Activated CD8-positive, alpha-beta memory T cell treated with anti-CD3 and anti-CD28 coated beads, Interleukin-2, amount 10 ng/mL, durations not matched to agents 7 days and 5 days (primary cell): ENCODE measurements around the gene FCHO1. TPM values are rescaled to one million over a fixed set of nuclear protein-coding genes. Genes with fewer than 3 reads are reported as not detected.

Experiments used
- ATAC-seq: fragments of 150-1000 bp; cut with Tn5 transposase; one replicate; pipeline ENCODE4 v1.10.0; 2021; ENCODE audit warnings: moderate library complexity
- CTCF ChIA-PET: fragments of 350-600 bp; sonication (Branson Sonifier 250); formaldehyde crosslinking; loops from one replicate; lab custom pipeline; 2021; ENCODE audit warnings: antibody characterized with exemption; lab: Charles Lee
- DNase-seq: peaks from one replicate; pipeline ENCODE4 v3.0.0-alpha.2; 2020
- H3K27ac Mint-ChIP-seq: one replicate; pipeline ENCODE4 v1.8.0; 2021; ENCODE audit warnings: mild to moderate bottlenecking, mixed read lengths
- H3K27me3 Mint-ChIP-seq: one replicate; pipeline ENCODE4 v1.8.0; 2021; ENCODE audit warnings: mixed read lengths
- H3K36me3 Mint-ChIP-seq: one replicate; pipeline ENCODE4 v1.8.0; 2021; ENCODE audit warnings: mild to moderate bottlenecking, mixed read lengths
- H3K4me1 Mint-ChIP-seq: one replicate; pipeline ENCODE4 v1.8.0; 2021; ENCODE audit warnings: mixed read lengths
- H3K4me3 Mint-ChIP-seq: one replicate; pipeline ENCODE4 v1.8.0; 2021; ENCODE audit warnings: mild to moderate bottlenecking, moderate library complexity, mixed read lengths
- H3K9me3 Mint-ChIP-seq: one replicate; pipeline ENCODE4 v1.8.0; 2022; ENCODE audit warnings: low read depth, mixed read lengths
- total RNA-seq, 2 experiments: library from RNA; stranded (reverse); gene quantifications; one replicate each; pipeline ENCODE4 v1.2.3, GENCODE V29; 2021

The FCHO1 gene
- total RNA-seq, 2 experiments from 2014 or later, result 58.4 to 70.6 TPM

DNA sequence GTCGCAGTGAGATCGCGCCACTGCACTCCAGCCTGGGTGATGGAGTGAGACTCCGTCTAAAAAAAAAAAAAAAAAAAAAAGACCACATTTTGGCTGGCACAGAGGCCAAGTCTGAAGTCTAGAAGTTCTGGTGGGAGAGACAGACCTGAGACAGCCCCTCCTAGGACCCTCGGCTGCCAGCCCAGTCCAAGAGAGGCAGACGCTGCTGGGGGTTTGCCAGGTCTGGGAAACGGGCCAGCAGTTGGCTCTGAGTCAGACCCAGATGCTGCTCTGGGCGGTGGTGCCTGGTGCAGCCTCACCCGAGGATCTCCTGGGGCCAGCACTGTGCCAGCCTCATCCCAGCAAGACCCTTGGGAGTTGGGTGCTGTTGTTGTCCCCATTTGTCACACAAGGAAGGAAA, 5.8 kb downstream of the FCHO1 start:
- H3K4me1 Mint-ChIP-seq, result peaks cover 32% of the 10 kb centered on the region
- peaks cover 47% of the 10 kb centered on the region for H3K36me3 Mint-ChIP-seq
- H3K9me3 Mint-ChIP-seq, result no peaks in the 10 kb centered on the region
- DNase-seq (no peak), ATAC-seq (no peak)
- CTCF ChIA-PET, result interaction anchor here (0.7 to 2.1 kb wide), 2 partner anchors 18 to 186 kb away, joined by 4 to 8 read pairs; no protein-coding TSS in a partner anchor
- H3K27me3 Mint-ChIP-seq, result no peaks in the 10 kb centered on the region
- no peak overlapping the region for H3K4me3 Mint-ChIP-seq
- H3K27ac Mint-ChIP-seq, result no peak overlapping the region

GRCh38 chr19:17758515-17758914, 7.2 kb downstream of the FCHO1 start:
- Mint-ChIP-seq H3K27ac (no peak overlapping the region), H3K4me1 (peaks cover 27% of the 10 kb centered on the region), H3K9me3 (no peaks in the 10 kb centered on the region), H3K36me3 (peaks cover 55% of the 10 kb centered on the region), H3K27me3 (no peaks in the 10 kb centered on the region), H3K4me3 (no peak overlapping the region)
- DNase-seq, result no peak
- CTCF ChIA-PET, result no interaction called here
- no peak for ATAC-seq

DNA sequence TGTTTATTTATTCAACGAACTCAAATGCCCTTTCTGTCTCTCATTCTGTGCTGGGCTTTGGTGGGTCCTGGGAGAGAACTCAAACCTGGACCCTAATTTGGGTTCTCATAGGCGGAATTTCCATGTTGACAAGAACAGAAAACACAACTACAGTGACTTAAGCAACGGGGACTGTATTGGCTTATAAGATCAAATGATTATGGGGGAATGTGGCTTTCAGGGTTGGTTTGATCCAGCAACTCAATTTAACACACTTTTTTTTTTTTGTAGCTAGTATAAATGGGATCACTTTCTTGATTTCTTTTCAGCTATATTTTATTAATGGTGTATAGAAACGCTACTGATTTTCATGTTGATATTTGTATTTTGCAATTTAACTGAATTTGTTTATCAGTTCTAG, 9.9 kb downstream of the FCHO1 start:
- CTCF ChIA-PET, result interaction anchor here (1.3 to 2.9 kb wide), 2 partner anchors 13 to 58 kb away, joined by 5 to 9 read pairs; no protein-coding TSS in a partner anchor
- Mint-ChIP-seq H3K27me3 (no peaks in the 10 kb centered on the region), H3K36me3 (peaks cover 55% of the 10 kb centered on the region)

GRCh38 chr19:17762505-17763229, 11.4 kb downstream of the FCHO1 start:
- Mint-ChIP-seq H3K9me3 (no peaks in the 10 kb centered on the region), H3K27me3 (no peaks in the 10 kb centered on the region), H3K36me3 (peaks cover 50% of the 10 kb centered on the region), H3K27ac (no peak overlapping the region), H3K4me3 (no peak overlapping the region), H3K4me1 (peaks cover 8% of the 10 kb centered on the region)
- DNase-seq, result no peak
- CTCF ChIA-PET, result interaction anchor here (0.7 to 2.9 kb wide), 3 partner anchors 11 to 97 kb away, joined by 3 to 9 read pairs (median 5); partner anchors contain the start of genes FCHO1 and RPL18A
- ATAC-seq, result no peak

More for the DNA sequence above, 9.9 kb downstream of the FCHO1 start:
- no peak for ATAC-seq
- Mint-ChIP-seq H3K4me1 (peaks cover 11% of the 10 kb centered on the region), H3K4me3 (no peak overlapping the region), H3K27ac (no peak overlapping the region), H3K9me3 (no peaks in the 10 kb centered on the region)
- no peak for DNase-seq

DNA sequence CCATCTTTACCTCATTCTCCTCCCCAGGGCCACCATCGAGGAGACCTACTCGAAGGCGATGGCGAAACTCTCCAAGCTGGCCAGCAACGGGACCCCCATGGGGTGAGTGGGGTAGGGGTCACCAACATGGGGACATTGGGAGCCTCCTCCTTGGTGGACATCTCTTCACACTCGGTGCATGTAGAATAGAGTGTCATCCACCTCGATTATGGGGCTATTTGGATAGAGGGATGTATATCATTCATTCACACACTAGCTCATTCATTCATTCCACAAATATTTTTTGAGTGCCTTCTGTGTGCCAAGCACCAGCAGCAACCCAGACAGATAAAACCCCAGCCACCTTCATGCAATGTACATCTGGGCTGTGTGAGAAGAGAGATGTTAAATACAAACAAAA, 13.1 kb downstream of the FCHO1 start:
- no peak overlapping the region for H3K4me3 Mint-ChIP-seq
- peaks cover 4% of the 10 kb centered on the region for H3K4me1 Mint-ChIP-seq
- no peaks in the 10 kb centered on the region for H3K9me3 Mint-ChIP-seq
- DNase-seq (no peak), ATAC-seq (no peak)
- no peak overlapping the region for H3K27ac Mint-ChIP-seq
- CTCF ChIA-PET, result no interaction called here
- no peaks in the 10 kb centered on the region for H3K27me3 Mint-ChIP-seq
- peaks cover 44% of the 10 kb centered on the region for H3K36me3 Mint-ChIP-seq

DNA sequence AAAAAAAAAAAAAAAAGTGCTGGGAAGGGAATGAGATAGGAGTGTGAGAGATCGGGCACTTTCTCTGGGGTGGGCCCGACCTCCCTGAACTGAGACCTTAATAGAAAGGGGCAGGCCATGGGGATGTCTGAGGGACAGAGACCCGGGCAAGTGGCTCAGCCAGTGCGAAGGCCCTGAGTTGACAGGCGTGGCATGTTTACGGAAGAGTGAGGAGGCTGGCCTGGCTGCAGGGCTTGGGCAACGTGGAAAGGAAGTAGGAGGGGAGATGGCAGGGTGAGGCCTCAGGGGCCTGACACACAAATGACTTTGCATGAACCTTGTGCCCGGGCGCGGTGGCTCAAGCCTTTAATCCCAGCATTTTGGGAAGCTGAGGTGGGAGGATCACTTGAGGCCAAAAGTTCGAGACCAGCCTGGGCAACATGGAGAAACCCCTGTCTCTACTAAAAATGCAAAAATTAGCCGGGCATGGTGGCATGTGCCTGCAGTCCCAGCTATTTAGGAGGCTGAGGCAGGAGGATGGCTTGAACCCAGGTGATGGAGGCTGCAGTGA, 13.9 kb downstream of the FCHO1 start:
- no peak overlapping the region for H3K27ac Mint-ChIP-seq
- H3K9me3 Mint-ChIP-seq, result no peaks in the 10 kb centered on the region
- ATAC-seq, result no peak
- no peak for DNase-seq
- H3K4me3 Mint-ChIP-seq, result no peak overlapping the region
- H3K36me3 Mint-ChIP-seq, result peaks cover 42% of the 10 kb centered on the region
- peaks cover 4% of the 10 kb centered on the region for H3K4me1 Mint-ChIP-seq
- no peaks in the 10 kb centered on the region for H3K27me3 Mint-ChIP-seq
- CTCF ChIA-PET, result no interaction called here

DNA sequence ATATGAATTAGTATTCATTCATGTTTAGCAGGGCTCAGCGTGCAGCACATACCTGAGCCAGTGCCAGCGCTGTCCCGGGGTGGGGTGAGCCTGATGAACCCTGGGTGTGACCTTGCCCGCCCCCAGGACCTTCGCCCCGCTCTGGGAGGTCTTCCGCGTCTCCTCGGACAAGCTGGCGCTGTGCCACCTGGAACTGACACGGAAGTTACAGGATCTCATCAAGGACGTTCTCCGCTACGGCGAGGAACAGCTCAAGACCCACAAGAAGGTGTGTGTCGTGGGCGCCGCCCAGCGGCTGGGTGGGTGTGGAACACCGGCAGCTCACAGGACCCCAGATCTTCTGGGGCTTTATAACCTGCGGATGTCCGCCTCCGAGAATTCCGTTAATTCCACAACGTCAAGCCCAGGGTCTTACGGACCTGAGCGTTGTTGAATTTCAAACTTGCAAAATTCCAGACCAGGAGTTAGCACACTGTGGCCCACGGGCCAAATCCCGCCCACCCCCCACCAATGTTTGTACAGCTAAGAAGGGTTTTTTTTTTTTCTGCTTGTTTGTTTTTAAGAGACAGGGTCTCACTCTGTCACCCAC, 15.4 kb downstream of the FCHO1 start:
- Mint-ChIP-seq H3K27me3 (no peaks in the 10 kb centered on the region), H3K27ac (no peak overlapping the region), H3K4me3 (no peak overlapping the region), H3K4me1 (peaks cover 4% of the 10 kb centered on the region), H3K9me3 (no peaks in the 10 kb centered on the region), H3K36me3 (peaks cover 40% of the 10 kb centered on the region)
- CTCF ChIA-PET, result interaction anchor here (0.5 to 2.7 kb wide), 8 partner anchors 8 to 193 kb away, joined by 3 to 12 read pairs (median 3); no protein-coding TSS in a partner anchor
- no peak for DNase-seq
- ATAC-seq, result no peak

DNA sequence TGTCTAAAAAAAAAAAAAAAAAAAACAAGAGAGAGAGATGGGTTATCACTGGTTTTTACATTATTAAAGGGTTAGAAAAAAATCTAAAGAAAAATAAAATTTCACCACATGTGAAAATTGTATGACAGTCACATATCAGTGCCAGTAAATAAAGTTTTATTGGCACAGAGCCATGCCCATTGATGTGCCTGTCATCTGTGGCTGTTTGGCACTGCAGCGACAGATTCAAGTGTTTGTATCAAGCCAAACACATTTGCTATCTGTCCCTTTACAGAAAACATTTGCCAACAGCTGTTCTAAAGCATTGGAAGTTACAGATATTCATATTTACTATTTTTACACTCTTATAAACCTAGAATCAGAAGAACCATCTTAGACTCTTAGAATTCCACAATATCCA, 16.3 kb downstream of the FCHO1 start:
- Mint-ChIP-seq H3K27me3 (no peaks in the 10 kb centered on the region), H3K27ac (no peak overlapping the region), H3K4me3 (no peak overlapping the region), H3K36me3 (peaks cover 43% of the 10 kb centered on the region), H3K4me1 (peaks cover 4% of the 10 kb centered on the region), H3K9me3 (no peaks in the 10 kb centered on the region)
- ATAC-seq (no peak), DNase-seq (no peak)
- CTCF ChIA-PET, result interaction anchor here (1.3 to 2.7 kb wide), 4 partner anchors 9 to 194 kb away, joined by 3 to 12 read pairs (median 8); no protein-coding TSS in a partner anchor

DNA sequence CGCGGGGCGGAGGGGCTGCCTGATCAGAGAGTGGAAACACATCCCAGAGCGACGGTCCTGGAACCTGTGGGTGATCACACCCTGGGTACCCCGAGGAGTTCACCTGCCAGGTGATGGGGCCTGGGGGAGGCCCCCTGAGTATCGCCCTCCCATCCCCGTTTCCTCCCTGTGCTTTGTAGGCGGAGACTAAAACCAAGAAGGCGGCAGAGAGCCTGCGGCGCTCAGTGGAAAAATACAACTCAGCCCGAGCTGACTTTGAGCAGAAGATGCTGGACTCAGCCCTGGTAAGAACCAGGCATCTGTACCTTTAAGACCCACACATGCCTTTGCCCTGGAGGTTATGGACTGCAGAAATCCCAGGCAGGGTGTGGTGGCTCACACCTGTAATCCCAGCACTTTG, 19.3 kb downstream of the FCHO1 start:
- CTCF ChIA-PET, result no interaction called here
- H3K27ac Mint-ChIP-seq, result no peak overlapping the region
- no peaks in the 10 kb centered on the region for H3K27me3 Mint-ChIP-seq
- DNase-seq, result no peak
- ATAC-seq, result no peak
- peaks cover 3% of the 10 kb centered on the region for H3K4me1 Mint-ChIP-seq
- peaks cover 36% of the 10 kb centered on the region for H3K36me3 Mint-ChIP-seq
- no peaks in the 10 kb centered on the region for H3K9me3 Mint-ChIP-seq
- H3K4me3 Mint-ChIP-seq, result no peak overlapping the region

DNA sequence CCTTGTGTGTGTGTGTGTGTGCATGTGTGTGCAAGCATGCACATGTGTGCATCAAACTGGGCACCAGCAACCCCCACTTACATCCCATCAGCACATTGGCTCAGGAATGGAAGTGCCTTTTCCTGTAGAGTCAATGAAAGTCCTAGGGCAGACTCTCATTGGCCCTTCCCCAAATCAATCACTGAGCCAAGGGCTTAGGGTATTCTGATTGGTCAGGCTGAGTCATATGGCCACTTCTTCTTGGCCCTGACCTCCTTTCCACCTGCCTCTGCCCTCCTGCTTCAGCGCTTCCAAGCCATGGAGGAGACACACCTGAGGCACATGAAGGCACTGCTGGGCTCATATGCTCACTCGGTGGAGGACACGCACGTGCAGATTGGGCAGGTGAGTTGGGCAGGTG, 20.9 kb downstream of the FCHO1 start:
- CTCF ChIA-PET, result no interaction called here
- peaks cover 18% of the 10 kb centered on the region for H3K4me1 Mint-ChIP-seq
- ATAC-seq, result no peak
- H3K9me3 Mint-ChIP-seq, result no peaks in the 10 kb centered on the region
- no peaks in the 10 kb centered on the region for H3K27me3 Mint-ChIP-seq
- no peak for DNase-seq
- peaks cover 39% of the 10 kb centered on the region for H3K36me3 Mint-ChIP-seq
- H3K4me3 Mint-ChIP-seq, result no peak overlapping the region
- peak overlapping the region; percentile 40 for H3K27ac Mint-ChIP-seq

DNA sequence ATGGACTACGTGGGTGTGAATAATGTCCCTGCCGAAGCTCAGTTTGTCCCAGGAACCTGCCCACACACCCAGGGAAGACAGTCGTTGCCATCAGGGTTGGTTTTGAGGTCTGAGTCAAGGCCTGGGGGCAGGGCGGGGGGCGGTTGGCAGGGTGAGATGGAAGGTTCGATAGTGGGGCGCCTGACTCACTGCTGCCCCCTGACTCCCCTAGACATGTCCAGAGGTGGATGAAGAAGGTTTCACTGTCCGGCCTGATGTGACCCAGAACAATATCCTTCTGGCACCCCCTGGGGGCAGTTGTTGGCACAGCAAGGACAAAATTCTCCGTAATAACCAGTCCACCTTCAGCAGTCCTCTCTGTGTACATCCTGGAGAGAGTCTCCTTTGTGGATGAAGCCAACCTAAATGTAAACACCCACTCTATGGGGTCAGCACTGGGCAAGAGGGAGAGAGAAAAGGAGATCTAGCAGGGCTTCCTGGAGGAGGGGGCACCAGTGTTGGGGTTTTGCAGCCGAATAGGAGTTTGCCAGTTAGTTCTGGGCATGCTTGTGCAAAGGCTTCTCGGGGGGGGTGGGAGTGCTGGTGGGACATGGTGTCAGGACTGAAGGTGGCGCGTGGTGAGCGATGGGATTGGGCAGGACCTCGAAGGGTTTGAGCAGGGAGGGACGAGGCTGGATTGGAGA, 24.1 kb downstream of the FCHO1 start:
- Mint-ChIP-seq H3K4me1 (peaks cover 20% of the 10 kb centered on the region), H3K4me3 (no peak overlapping the region), H3K36me3 (peaks cover 32% of the 10 kb centered on the region), H3K27ac (no peak overlapping the region), H3K9me3 (no peaks in the 10 kb centered on the region), H3K27me3 (no peaks in the 10 kb centered on the region)
- CTCF ChIA-PET, result interaction anchor here (0.7 to 5.4 kb wide), 12 partner anchors 8 to 96 kb away, joined by 3 to 35 read pairs (median 4); partner anchors contain the start of gene RPL18A
- DNase-seq, result peak; percentile 59
- ATAC-seq, result no peak

GRCh38 chr19:17775991-17776803, 24.9 kb downstream of the FCHO1 start:
- peak; percentile 59 for DNase-seq
- H3K36me3 Mint-ChIP-seq, result peaks cover 28% of the 10 kb centered on the region

More at GRCh38 chr19:17775991-17776803, 24.9 kb downstream of the FCHO1 start:
- Mint-ChIP-seq H3K27me3 (no peaks in the 10 kb centered on the region), H3K9me3 (no peaks in the 10 kb centered on the region), H3K4me1 (peaks cover 20% of the 10 kb centered on the region), H3K27ac (peak overlapping the region; percentile 73), H3K4me3 (no peak overlapping the region)
- CTCF ChIA-PET, result interaction anchor here (1.3 to 5.4 kb wide), 4 partner anchors 9 to 83 kb away, joined by 3 to 35 read pairs (median 4); partner anchors contain the start of gene RPL18A
- peak; percentile 31 for ATAC-seq
